Smooth muscle cell (in vitro differentiated cells): ENCODE results near the gene TXNDC16. TPM values are rescaled to one million over a fixed set of nuclear protein-coding genes. Genes with fewer than 3 reads are reported as not detected.

ENCODE experiments used
- DNase-seq: peaks from one replicate; lab custom pipeline; 2025; ENCODE audit not compliant: unreplicated experiment; lab: John Stamatoyannopoulos, UW
- H2AFZ ChIP-seq: fragments of 200-600 bp; sonication (generic); 2 replicates; pipeline ENCODE4 v1.6.0; 2016; ENCODE audit warnings: antibody characterized with exemption, low read depth, mild to moderate bottlenecking
- H3F3A ChIP-seq: fragments of 200-600 bp; sonication (generic); 2 replicates; pipeline ENCODE4 v1.6.0; 2017; ENCODE audit warnings: antibody characterized with exemption, low read depth
- H3K27ac ChIP-seq: fragments of 200-600 bp; sonication (generic); 2 replicates; pipeline ENCODE4 v1.5.1; 2016; ENCODE audit warnings: low read depth, mild to moderate bottlenecking
- H3K27me3 ChIP-seq: fragments of 200-600 bp; sonication (generic); 2 replicates; pipeline ENCODE4 v1.6.1; 2016; ENCODE audit warnings: low read depth, mild to moderate bottlenecking
- H3K36me3 ChIP-seq: fragments of 200-600 bp; sonication (generic); 2 replicates; pipeline ENCODE4 v1.5.1; 2016; ENCODE audit warnings: low read depth
- H3K4me1 ChIP-seq: fragments of 200-600 bp; sonication (generic); 2 replicates; pipeline ENCODE4 v1.5.1; 2016; ENCODE audit warnings: low read depth
- H3K4me2 ChIP-seq: fragments of 200-600 bp; sonication (generic); 2 replicates; pipeline ENCODE4 v1.6.0; 2016; ENCODE audit warnings: mild to moderate bottlenecking
- H3K4me3 ChIP-seq: fragments of 200-600 bp; sonication (generic); 2 replicates; pipeline ENCODE4 v1.5.1; 2016; ENCODE audit warnings: mild to moderate bottlenecking
- H3K79me2 ChIP-seq: fragments of 200-600 bp; sonication (generic); 2 replicates; pipeline ENCODE4 v1.6.0; 2016; ENCODE audit warnings: low read depth, mild to moderate bottlenecking
- H3K9ac ChIP-seq: fragments of 200-600 bp; sonication (generic); 2 replicates; pipeline ENCODE4 v1.6.0; 2016; ENCODE audit warnings: low read depth
- H3K9me3 ChIP-seq: fragments of 200-600 bp; sonication (generic); replicated peaks from 2 replicates; pipeline ENCODE4 v1.5.1; 2016; ENCODE audit warnings: low read depth
- H4K20me1 ChIP-seq: fragments of 200-600 bp; sonication (generic); 2 replicates; pipeline ENCODE4 v1.6.0; 2016; ENCODE audit warnings: low read depth
- CTCF ChIP-seq: fragments of 200-600 bp; sonication (generic); IDR thresholded peaks from 2 replicates; pipeline ENCODE4 v1.5.1; 2017; ENCODE audit warnings: borderline replicate concordance, mild to moderate bottlenecking, antibody characterized with exemption; ENCODE audit not compliant: insufficient read depth, poor library complexity, severe bottlenecking
- WGBS: methylation state at CpG from one replicate; pipeline ENCODE4 v1.1.7; 2016; ENCODE audit warnings: low lambda C conversion rate; 5-methylcytosine and 5-hydroxymethylcytosine counted together
- polyA plus RNA-seq: library from polyadenylated mRNA; unstranded; fragments of >200 nt; fragmentation: Nextera tagmentation; extraction: Ambion mirVana; gene quantifications from 2 replicates; pipeline ENCODE4 v1.2.1, GENCODE V29; 2016
- total RNA-seq: library from RNA; depleted of rRNA; stranded (reverse); fragments of >200 nt; gene quantifications from 2 replicates; pipeline ENCODE4 v1.2.3, GENCODE V29; 2014

The TXNDC16 gene
- total and polyA plus RNA-seq, 2 experiments from 2014 or later: 1.8 to 5.6 TPM

GRCh38 chr14:52467515-52468266 is 84.6 kb downstream of the TXNDC16 start:
- Histone ChIP-seq H3K79me2 (no peaks in the 10 kb centered on the region), H3K4me2 (no peak overlapping the region), H3F3A (no peaks in the 10 kb centered on the region), H2AFZ (no peak overlapping the region), H3K9ac (no peak overlapping the region), H3K9me3 (no peaks in the 10 kb centered on the region), H3K36me3 (no peaks in the 10 kb centered on the region), H3K27ac (no peak overlapping the region), H3K27me3 (no peaks in the 10 kb centered on the region), H4K20me1 (no peaks in the 10 kb centered on the region), H3K4me1 (no peaks in the 10 kb centered on the region), H3K4me3 (no peak overlapping the region)
- no peak for DNase-seq
- 93% methylated on average over 7 of the region's 7 CpGs for WGBS
- no peak for TF ChIP-seq CTCF

- DNase-seq: no peak
- Histone ChIP-seq H3K9ac (no peak overlapping the region), H4K20me1 (no peaks in the 10 kb centered on the region), H3K27ac (no peak overlapping the region), H3K27me3 (no peaks in the 10 kb centered on the region), H3F3A (no peaks in the 10 kb centered on the region), H3K4me1 (no peaks in the 10 kb centered on the region), H3K4me2 (no peak overlapping the region), H3K4me3 (no peak overlapping the region), H3K36me3 (no peaks in the 10 kb centered on the region), H3K9me3 (no peaks in the 10 kb centered on the region), H2AFZ (no peak overlapping the region), H3K79me2 (no peaks in the 10 kb centered on the region)
- TF ChIP-seq CTCF: no peak
- WGBS: 86% methylated on average over 4 of the region's 4 CpGs
Observed at GRCh38 chr14:52464175-52464574, 88.1 kb downstream of the TXNDC16 start.

GRCh38 chr14:52463375-52463774 is 88.9 kb downstream of the TXNDC16 start:
- H3K4me2 ChIP-seq: no peak overlapping the region
- no peak overlapping the region for H3K27ac ChIP-seq
- DNase-seq: no peak
- no peaks in the 10 kb centered on the region for H3K27me3 ChIP-seq
- no peak overlapping the region for H2AFZ ChIP-seq
- 84% methylated on average over 3 of the region's 3 CpGs for WGBS
- no peaks in the 10 kb centered on the region for H3F3A ChIP-seq
- H3K4me1 ChIP-seq: peaks cover 7% of the 10 kb centered on the region
- no peak for TF ChIP-seq CTCF
- no peaks in the 10 kb centered on the region for H3K9me3 ChIP-seq
- no peak overlapping the region for H3K9ac ChIP-seq
- no peaks in the 10 kb centered on the region for H3K36me3 ChIP-seq
- no peak overlapping the region for H3K4me3 ChIP-seq
- H4K20me1 ChIP-seq: no peaks in the 10 kb centered on the region
- H3K79me2 ChIP-seq: no peaks in the 10 kb centered on the region

GRCh38 chr14:52461721-52462120 is 90.6 kb downstream of the TXNDC16 start:
- Histone ChIP-seq H3K79me2 (no peaks in the 10 kb centered on the region), H4K20me1 (no peaks in the 10 kb centered on the region), H3F3A (peaks cover 3% of the 10 kb centered on the region), H3K27me3 (no peaks in the 10 kb centered on the region), H3K9ac (no peak overlapping the region), H3K27ac (no peak overlapping the region), H3K36me3 (no peaks in the 10 kb centered on the region), H3K4me3 (no peak overlapping the region), H3K4me1 (peaks cover 19% of the 10 kb centered on the region), H3K4me2 (no peak overlapping the region), H3K9me3 (no peaks in the 10 kb centered on the region), H2AFZ (no peak overlapping the region)
- WGBS: 100% methylated on average over 1 of the region's 1 CpG
- no peak for DNase-seq
- TF ChIP-seq CTCF: no peak
